IMR-90 (cell line): ENCODE results near the gene TSPEAR. TPM values are rescaled to one million over a fixed set of nuclear protein-coding genes. Genes with fewer than 3 reads are reported as not detected.

Experiments
- ATAC-seq: fragments of 200-7000 bp; cut with Tn5 transposase; 2 replicates; pipeline ENCODE4 v1.9.1; 2020; ENCODE audit warnings: low read depth, mild to moderate bottlenecking, moderate library complexity
- BruUV-seq: library from RNA; stranded (reverse); fragments of 400-500 nt; replicated peaks from 2 replicates; lab custom pipeline; 2021; lab: Mats Ljungman, UMichigan
- CTCF ChIA-PET: fragments of 300-600 bp; formaldehyde crosslinking; extraction: SDS; loops from one replicate; lab custom pipeline; 2021; ENCODE audit warnings: antibody characterized with exemption; lab: Yijun Ruan, JAX
- POLR2A ChIA-PET: fragments of 300-600 bp; sonication (Branson Sonifier 250); formaldehyde crosslinking; loops from one replicate; lab custom pipeline; 2022; ENCODE audit warnings: antibody characterized with exemption; ENCODE audit not compliant: unreplicated experiment; lab: Charles Lee
- DNase-seq: peaks from one replicate; pipeline ENCODE4 v3.0.0; 2013
- H2AFZ ChIP-seq: replicated peaks from 2 replicates; pipeline ENCODE3; 2013; ENCODE audit warnings: low read length, mild to moderate bottlenecking; ENCODE audit not compliant: poor library complexity
- H2AK5ac ChIP-seq: 2 replicates; pipeline ENCODE4 v1.6.1; 2013; ENCODE audit warnings: low read depth, low read length, inconsistent platforms
- H2AK9ac ChIP-seq: replicated peaks from 2 replicates; pipeline ENCODE3; 2013; ENCODE audit warnings: mild to moderate bottlenecking, low read depth, low read length, moderate library complexity; ENCODE audit not compliant: poor library complexity
- H2BK120ac ChIP-seq: 2 replicates; pipeline ENCODE4 v1.6.1; 2013; ENCODE audit warnings: low read depth, low read length, inconsistent platforms
- H2BK15ac ChIP-seq: 3 replicates; pipeline ENCODE4 v1.6.1; 2013; ENCODE audit warnings: low read depth, low read length, inconsistent platforms
- H2BK20ac ChIP-seq: 2 replicates; pipeline ENCODE4 v1.6.1; 2013; ENCODE audit warnings: low read depth, mild to moderate bottlenecking, inconsistent platforms, low read length, moderate library complexity
- H2BK5ac ChIP-seq: 2 replicates; pipeline ENCODE4 v1.6.1; 2013; ENCODE audit warnings: mild to moderate bottlenecking, low read depth, low read length, inconsistent platforms; ENCODE audit not compliant: poor library complexity, severe bottlenecking
- H3K14ac ChIP-seq: replicated peaks from 2 replicates; pipeline ENCODE4 v1.6.1; 2013; ENCODE audit warnings: low read depth, low read length, inconsistent platforms
- H3K18ac ChIP-seq: 2 replicates; pipeline ENCODE4 v1.6.1; 2013; ENCODE audit warnings: low read depth, low read length, control low read depth
- H3K23ac ChIP-seq: 2 replicates; pipeline ENCODE4 v1.6.1; 2013; ENCODE audit warnings: low read depth, low read length, inconsistent platforms
- H3K27ac ChIP-seq: 2 replicates; pipeline ENCODE4 v1.5.1; 2013; ENCODE audit warnings: mild to moderate bottlenecking, control low read depth, low read length; ENCODE audit not compliant: insufficient read depth
- H3K27me3 ChIP-seq: 2 replicates; pipeline ENCODE4 v1.6.1; 2013; ENCODE audit warnings: low read length; ENCODE audit not compliant: control insufficient read depth, insufficient read depth
- H3K36me3 ChIP-seq: 2 replicates; pipeline ENCODE4 v1.6.1; 2013; ENCODE audit warnings: low read length, mixed read lengths; ENCODE audit not compliant: control insufficient read depth, insufficient read depth
- H3K4ac ChIP-seq: 2 replicates; pipeline ENCODE4 v1.6.1; 2013; ENCODE audit warnings: low read depth, low read length, inconsistent platforms
- H3K4me1 ChIP-seq: 2 replicates; pipeline ENCODE4 v1.6.1; 2013; ENCODE audit warnings: low read length, mixed read lengths; ENCODE audit not compliant: control insufficient read depth, insufficient read depth
- H3K4me2 ChIP-seq: 2 replicates; pipeline ENCODE4 v1.6.1; 2013; ENCODE audit warnings: low read depth, mild to moderate bottlenecking, control low read depth, low read length, moderate library complexity
- H3K4me3 ChIP-seq: 2 replicates; pipeline ENCODE4 v1.5.1; 2013; ENCODE audit warnings: low read depth, mild to moderate bottlenecking, control low read depth, low read length, moderate library complexity; ENCODE audit not compliant: insufficient read depth
- H3K56ac ChIP-seq: 2 replicates; pipeline ENCODE4 v1.6.1; 2013; ENCODE audit warnings: low read length, inconsistent platforms; ENCODE audit not compliant: insufficient read depth; ENCODE audit errors: extremely low read depth
- H3K79me1 ChIP-seq, 2 experiments: 2 replicates each; pipeline ENCODE4 v1.6.1; 2013; ENCODE audit warnings: low read length in 2 of 2, inconsistent platforms in 1 of 2, low read depth in 1 of 2
- H3K9ac ChIP-seq: 2 replicates; pipeline ENCODE4 v1.6.1; 2013; ENCODE audit warnings: low read depth, low read length, control low read depth
- H3K9me1 ChIP-seq: 2 replicates; pipeline ENCODE4 v1.6.1; 2013; ENCODE audit warnings: low read length, inconsistent platforms; ENCODE audit not compliant: insufficient read depth
- H3K9me3 ChIP-seq: 2 replicates; pipeline ENCODE4 v1.6.1; 2013; ENCODE audit warnings: low read length; ENCODE audit not compliant: control insufficient read depth, insufficient read depth
- H4K20me1 ChIP-seq: 2 replicates; pipeline ENCODE4 v1.6.1; 2013; ENCODE audit warnings: low read length, inconsistent platforms; ENCODE audit not compliant: insufficient read depth
- H4K5ac ChIP-seq: 2 replicates; pipeline ENCODE4 v1.6.1; 2013; ENCODE audit warnings: mild to moderate bottlenecking, low read depth, low read length, control low read depth
- H4K8ac ChIP-seq, 2 experiments: 2 replicates each; pipeline ENCODE4 v1.6.1; 2013; ENCODE audit warnings: low read depth in 2 of 2, low read length in 2 of 2, control low read depth in 1 of 2, inconsistent platforms in 1 of 2
- H4K91ac ChIP-seq: 2 replicates; pipeline ENCODE4 v1.6.1; 2013; ENCODE audit warnings: low read depth, low read length, inconsistent platforms; ENCODE audit not compliant: insufficient read depth
- WGBS, 2 experiments: methylation state at CpG; one replicate each; pipeline versions ENCODE4 v1.1.5 to v1.1.7; 2013; ENCODE audit warnings: missing lambda C conversion rate in 2 of 2; ENCODE audit not compliant: insufficient read length in 1 of 2; ENCODE audit errors: extremely low coverage in 2 of 2; 5-methylcytosine and 5-hydroxymethylcytosine counted together
- dilution Hi-C: fragments of 300-500 bp; cut with HindIII; formaldehyde crosslinking; loops from one replicate; pipeline ENCODE4 v1.14.3; 2018; ENCODE audit warnings: low sequenced_read_pairs; ENCODE audit not compliant: unreplicated experiment
- in situ Hi-C: fragments of 300-500 bp; cut with MboI; formaldehyde crosslinking; loops from 3 replicates; pipeline ENCODE4 v1.14.3; 2019; ENCODE audit warnings: low sequenced_read_pairs, inconsistent platforms, mixed read lengths
- intact Hi-C: fragments of 100-400 bp; cut with micrococcal nuclease; formaldehyde crosslinking; loops from 2 replicates; pipeline ENCODE4 v1.10.0; 2022
- polyA plus RNA-seq, 3 experiments: library from polyadenylated mRNA; depleted of rRNA; stranded (reverse); fragments of >200 nt; gene quantifications; 2 replicates each; pipeline ENCODE4 v1.2.3, GENCODE V29; 2012; ENCODE audit warnings: low replicate concordance in 1 of 3
- total RNA-seq: library from RNA; depleted of rRNA; stranded (reverse); fragments of >200 nt; gene quantifications from 2 replicates; pipeline ENCODE4 v1.2.3, GENCODE V29; 2012
- TF ChIP-seq, protein P1 (sequence below): conservative IDR thresholded peaks from 2 replicates; pipeline ENCODE4 v1.5.1; 2012; ENCODE audit warnings: mild to moderate bottlenecking, low read depth, low read length, improper control_type of control experiment

Gene TSPEAR
- total and polyA plus RNA-seq, 2 of the 4 experiments (the other 2 are of a cell fraction) = not detected

DNA sequence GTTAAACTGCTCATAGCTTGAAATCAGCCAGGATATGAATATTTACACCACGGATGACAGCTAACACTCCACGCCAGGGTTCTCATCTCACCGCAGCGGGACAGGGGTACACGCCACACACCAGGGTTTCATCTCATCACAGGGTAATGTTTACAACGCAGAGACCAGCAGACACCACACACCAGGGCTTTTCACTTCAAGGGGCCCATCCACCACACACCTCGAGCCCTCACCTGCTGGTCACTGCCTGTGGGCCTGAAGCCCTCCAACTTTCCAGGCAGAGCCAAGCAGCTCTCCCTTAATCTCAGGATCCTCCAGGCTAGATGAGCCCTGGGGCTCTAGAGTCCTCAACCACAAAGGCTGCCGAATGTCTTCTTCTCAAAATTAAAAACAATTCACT is 15.7 kb downstream of the TSPEAR start:
- Histone ChIP-seq H3K18ac (no peak overlapping the region), H2BK120ac (no peak overlapping the region), H3K14ac (no peak overlapping the region), H3K23ac (no peak overlapping the region), H3K36me3 (no peaks in the 10 kb centered on the region), H2AFZ (no peak overlapping the region), H3K56ac (no peak overlapping the region), H3K4me3 (no peak overlapping the region), H4K91ac (no peak overlapping the region), H3K27me3 (peaks cover 40% of the 10 kb centered on the region), H3K27ac (no peak overlapping the region), H3K79me1 (no peaks in the 10 kb centered on the region), H2BK5ac (no peak overlapping the region), H2AK5ac (no peak overlapping the region), H2BK20ac (no peak overlapping the region), H3K9me1 (no peaks in the 10 kb centered on the region), H2BK15ac (no peak overlapping the region), H3K4me1 (no peaks in the 10 kb centered on the region), H3K4ac (no peak overlapping the region), H4K8ac (no peak overlapping the region), H2AK9ac (no peak overlapping the region), H4K5ac (no peak overlapping the region), H3K4me2 (no peak overlapping the region), H3K9me3 (no peaks in the 10 kb centered on the region; the same call in 1 of the 2 replicates), H4K20me1 (no peaks in the 10 kb centered on the region), H3K9ac (no peak overlapping the region)
- POLR2A ChIA-PET = no interaction called here
- intact Hi-C loops = no loop called here
- TF ChIP-seq, protein P1, sequence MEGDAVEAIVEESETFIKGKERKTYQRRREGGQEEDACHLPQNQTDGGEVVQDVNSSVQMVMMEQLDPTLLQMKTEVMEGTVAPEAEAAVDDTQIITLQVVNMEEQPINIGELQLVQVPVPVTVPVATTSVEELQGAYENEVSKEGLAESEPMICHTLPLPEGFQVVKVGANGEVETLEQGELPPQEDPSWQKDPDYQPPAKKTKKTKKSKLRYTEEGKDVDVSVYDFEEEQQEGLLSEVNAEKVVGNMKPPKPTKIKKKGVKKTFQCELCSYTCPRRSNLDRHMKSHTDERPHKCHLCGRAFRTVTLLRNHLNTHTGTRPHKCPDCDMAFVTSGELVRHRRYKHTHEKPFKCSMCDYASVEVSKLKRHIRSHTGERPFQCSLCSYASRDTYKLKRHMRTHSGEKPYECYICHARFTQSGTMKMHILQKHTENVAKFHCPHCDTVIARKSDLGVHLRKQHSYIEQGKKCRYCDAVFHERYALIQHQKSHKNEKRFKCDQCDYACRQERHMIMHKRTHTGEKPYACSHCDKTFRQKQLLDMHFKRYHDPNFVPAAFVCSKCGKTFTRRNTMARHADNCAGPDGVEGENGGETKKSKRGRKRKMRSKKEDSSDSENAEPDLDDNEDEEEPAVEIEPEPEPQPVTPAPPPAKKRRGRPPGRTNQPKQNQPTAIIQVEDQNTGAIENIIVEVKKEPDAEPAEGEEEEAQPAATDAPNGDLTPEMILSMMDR = no peak
- no TSS peak for BruUV-seq
- DNase-seq (no peak), ATAC-seq (no peak)
- dilution Hi-C loops = no loop called here
- no CpG with 5 or more reads among the region's 8 CpGs for WGBS, 2 experiments
- in situ Hi-C loops = no loop called here
- CTCF ChIA-PET = no interaction called here
